EL (cell line): ENCODE measurements around the gene CD59.
"Not testable (repeated sequence)": the region's sequence is repeated elsewhere in the genome, so short reads cannot be mapped to it uniquely, and the experiment has no call there.

Experiments
- DNase-seq: peaks from one replicate; pipeline ENCODE4 v3.0.0-alpha.2; 2016

CD59 gene

GRCh38 chr11:33664827-33665226 lies 71.4 kb downstream of the CD59 start:
- DNase-seq, result no peak

DNA sequence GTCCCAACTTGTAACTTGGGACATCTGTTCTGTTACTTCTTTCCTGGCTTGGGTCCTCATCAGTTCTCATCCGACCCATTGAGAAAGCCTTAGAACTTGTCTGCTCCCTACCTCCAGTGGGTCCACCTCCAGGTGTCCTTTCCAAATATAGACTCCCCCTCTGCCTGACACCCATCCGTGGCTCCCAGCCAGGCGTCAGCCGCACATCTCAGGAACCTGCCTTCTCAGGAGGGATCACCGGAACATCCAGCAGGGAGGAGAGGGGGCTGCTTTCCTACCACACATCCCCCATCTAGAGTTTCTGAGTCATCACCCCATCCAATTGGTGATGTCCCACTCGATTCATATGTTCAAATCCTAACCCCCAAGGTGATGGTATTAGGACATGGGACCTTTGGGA lies 72.1 kb downstream of the CD59 start:
- DNase-seq, result no peak

GRCh38 chr11:33663121-33663520 lies 73.1 kb downstream of the CD59 start:
- DNase-seq, result no peak

DNA sequence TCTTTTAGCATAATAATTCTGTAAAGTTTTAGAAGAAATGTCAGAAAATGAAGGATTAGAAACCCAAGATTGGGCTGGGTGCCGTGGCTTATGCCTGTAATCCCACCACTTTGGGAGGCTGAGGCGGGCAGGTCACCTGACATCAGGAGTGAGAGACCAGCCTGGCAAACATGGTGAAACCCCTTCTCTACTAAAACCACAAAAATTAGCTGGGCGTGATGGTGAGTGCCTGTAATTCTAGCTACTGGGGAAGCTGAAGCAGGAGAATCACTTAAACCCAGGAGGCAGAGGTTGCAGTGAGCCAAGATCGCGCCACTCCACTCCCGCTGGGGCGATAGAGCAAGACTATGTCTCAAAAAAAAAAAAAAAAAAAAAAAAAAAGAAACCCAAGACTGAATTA lies 74.7 kb downstream of the CD59 start:
- not testable (repeated sequence) for DNase-seq

- DNase-seq, result no peak
Observed at GRCh38 chr11:33660962-33661361, 75.3 kb downstream of the CD59 start.

- DNase-seq, result no peak
Observed at GRCh38 chr11:33659370-33660139, 76.7 kb downstream of the CD59 start.

GRCh38 chr11:33658195-33658900 lies 77.9 kb downstream of the CD59 start:
- no peak for DNase-seq

DNA sequence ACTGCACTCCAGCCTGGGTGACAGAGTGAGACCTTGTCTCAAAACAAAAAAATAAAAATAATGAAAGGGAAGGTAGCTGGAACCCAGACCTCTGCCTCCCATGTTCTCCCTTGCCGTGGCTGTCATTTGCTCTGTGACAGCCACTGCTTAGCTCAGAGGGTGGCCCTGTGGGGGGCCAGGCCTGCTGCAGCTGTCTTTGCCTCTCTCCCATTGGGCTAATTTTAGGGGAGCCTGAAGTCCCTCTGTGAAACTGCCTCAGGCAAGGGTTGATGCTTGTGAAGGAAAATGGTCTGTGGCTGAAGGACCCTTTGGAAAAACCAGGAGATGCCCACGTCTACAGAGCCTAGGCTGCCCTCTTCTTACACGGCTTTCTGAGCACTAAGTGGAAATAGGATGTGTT lies 78.5 kb downstream of the CD59 start:
- DNase-seq, result no peak

- DNase-seq, result no peak
Observed at GRCh38 chr11:33656768-33657167, 79.5 kb downstream of the CD59 start.

DNA sequence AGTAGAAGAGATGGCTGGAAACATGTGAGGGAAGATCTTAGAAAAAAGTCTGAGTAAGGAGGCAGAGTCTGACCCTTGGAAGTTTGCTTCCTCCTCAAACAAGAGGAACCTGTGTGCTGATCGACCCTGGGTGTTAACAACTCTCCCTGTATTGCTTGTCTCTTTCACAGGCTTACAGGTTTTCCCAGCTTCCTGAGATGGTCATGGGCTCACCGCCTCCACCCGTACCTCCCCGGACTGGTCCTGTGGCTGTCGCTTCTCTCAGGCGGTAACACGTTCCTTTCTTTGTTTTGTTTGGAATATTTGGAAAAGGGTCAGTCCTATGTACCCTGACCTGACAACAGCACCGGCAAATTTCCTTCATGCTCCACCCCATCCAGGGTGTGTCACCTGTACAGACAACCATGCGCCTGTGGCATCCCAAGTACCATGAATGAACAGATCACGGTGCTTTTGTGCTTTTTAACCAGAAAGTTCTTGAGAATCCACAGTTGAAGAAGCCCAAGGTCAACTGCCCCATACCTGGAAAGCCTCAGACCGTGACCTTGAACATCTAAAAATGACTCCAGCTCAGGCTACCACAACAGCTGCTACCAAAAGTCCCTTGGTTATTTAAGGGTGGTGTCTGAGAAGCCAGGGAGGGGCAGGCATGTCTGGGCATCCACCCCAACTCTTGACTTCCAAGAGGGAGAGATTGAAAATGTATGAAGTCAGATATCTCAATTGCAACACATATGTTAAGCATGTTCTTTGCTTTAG lies 80.2 kb downstream of the CD59 start:
- no peak for DNase-seq

DNA sequence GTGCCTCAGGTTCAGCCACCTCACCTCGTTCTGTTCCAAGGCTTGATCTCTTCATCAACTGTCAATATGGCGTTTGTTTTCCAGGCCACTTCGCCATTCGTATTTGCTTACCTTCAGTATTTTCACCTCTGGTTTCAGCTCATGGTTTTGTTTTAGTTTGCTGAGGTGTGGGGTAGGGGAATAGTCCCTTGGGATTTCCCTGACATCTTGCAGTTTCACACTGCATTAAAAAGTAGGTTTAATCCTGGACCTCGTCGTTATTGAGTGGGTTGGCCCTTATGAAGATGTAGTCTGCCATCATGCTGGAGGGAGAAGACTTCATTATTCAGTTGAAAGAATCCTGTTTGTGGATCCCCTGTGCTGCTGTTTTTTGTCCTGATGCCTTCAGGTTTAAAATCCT lies 81.6 kb downstream of the CD59 start:
- DNase-seq, result no peak
